GM21786 (cell line): Measurements from ENCODE around the gene TMEM200C.

ENCODE experiments used
- ATAC-seq: cut with Tn5 transposase; IDR thresholded peaks from one replicate; pipeline ENCODE4 v1.9.1; 2021; ENCODE audit not compliant: unreplicated experiment

The TMEM200C gene

DNA sequence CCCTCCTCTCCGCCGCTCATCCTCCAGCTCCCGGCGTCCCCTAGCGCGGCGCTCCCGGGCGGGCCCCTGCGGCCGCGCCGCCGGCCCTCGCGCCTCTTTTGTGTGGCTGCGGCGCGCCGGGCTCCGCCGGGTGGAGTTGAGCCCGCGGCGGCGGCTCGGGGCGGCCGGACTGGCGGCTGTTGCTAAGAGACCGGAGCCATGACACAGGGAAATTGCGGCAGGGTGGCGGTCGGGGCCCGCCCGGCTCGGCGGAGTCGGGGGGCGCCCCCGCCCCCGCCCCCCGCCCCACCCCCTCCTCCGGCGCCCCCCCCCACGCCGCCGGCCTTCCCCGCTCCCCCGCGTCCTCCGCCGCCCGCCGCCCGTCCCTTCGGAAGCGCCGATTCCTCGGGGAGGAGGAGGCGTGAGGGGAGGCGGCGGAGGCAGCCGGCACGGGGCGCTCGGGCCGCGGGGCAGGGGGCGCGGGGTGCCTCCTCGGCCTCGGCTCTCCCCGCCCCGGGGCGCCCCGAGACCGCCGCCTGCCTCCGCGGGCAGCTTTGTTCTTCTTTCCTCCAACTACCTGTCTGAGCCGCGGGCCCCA is at the start of gene TMEM200C:
Gene TMEM200C, minus strand, starts transcription at position 224 of the 577 bp plus-strand sequence. CDS start 3,459 bp downstream, outside the sequence.
- ATAC-seq = no peak

DNA sequence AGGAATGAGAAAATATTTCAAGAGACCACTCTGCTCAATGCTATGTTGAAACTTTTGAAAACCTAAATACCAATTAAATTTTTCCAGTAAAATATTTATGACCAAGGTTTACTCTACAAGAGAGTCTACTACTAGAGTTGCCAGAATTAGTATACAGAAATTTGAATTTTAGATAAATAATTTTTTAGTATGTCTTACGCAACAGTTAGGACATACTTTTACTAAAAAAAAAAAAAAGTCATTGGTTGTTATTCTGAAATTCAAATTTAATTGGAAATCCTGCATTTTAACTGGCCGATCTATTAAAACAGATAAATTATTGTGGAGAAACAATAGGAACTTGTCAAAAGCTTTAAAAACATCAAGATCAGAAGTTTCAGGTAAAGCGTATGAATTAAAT is 49.1 kb upstream of the TMEM200C start:
- ATAC-seq = no peak

DNA sequence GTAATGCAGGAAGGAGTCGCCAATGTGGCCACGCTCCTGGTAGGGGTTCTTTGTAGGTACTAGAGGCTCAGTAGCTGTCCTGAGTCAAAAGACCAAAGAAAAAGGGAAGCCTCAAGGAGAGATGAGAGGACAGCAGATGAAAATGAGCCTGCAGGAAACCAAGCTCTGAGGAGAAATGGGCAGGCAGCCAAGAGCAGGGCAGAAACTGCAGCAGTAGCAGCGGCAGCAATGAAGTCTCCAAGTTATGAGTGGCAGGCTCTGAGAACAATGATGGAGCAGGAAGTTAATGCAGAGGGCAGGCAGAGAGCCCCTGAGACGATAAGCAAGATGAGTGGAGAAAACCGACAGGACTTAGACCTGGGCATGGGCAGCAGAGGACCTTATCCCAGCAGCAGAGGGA is 48.2 kb upstream of the TMEM200C start:
- ATAC-seq = no peak

DNA sequence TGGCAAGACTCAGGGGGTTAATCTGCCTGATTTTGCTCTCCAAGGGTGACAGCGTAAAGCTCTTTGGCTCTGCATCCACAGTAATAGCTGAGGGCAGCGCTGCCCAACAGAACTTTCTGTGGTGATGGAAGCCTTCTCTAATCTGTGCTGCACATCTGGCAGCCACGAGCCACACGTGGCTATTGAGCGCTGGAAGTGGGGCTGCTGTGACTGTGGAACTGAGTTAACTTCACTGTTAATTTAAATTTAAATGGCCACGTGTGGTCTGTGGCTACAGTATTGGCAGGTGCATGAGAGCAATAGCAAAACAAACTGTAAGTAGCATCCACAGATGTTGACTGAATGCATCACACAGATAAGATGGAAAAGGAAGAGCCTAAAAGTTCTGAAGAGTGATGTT is 47.3 kb upstream of the TMEM200C start:
- no peak for ATAC-seq

DNA sequence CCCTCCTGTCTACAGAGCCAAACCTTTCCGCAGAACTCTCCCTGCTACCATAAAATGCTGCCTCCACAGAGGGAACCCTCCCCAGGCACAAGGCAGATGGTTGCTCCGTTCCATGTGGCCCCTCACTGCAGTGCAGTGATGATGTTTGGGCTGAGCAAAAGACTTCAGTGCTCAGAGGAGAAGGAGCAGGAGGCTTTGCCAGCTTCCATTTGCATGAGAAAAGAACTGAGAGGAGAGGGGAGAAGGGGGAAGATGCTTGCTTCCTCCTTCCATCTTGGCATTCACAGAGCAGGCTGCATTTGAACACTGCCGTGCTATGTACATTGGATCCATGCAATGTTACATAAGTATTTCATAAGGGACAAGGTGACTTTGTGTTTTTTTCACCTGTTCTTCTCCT is 46.6 kb upstream of the TMEM200C start:
- ATAC-seq = no peak

DNA sequence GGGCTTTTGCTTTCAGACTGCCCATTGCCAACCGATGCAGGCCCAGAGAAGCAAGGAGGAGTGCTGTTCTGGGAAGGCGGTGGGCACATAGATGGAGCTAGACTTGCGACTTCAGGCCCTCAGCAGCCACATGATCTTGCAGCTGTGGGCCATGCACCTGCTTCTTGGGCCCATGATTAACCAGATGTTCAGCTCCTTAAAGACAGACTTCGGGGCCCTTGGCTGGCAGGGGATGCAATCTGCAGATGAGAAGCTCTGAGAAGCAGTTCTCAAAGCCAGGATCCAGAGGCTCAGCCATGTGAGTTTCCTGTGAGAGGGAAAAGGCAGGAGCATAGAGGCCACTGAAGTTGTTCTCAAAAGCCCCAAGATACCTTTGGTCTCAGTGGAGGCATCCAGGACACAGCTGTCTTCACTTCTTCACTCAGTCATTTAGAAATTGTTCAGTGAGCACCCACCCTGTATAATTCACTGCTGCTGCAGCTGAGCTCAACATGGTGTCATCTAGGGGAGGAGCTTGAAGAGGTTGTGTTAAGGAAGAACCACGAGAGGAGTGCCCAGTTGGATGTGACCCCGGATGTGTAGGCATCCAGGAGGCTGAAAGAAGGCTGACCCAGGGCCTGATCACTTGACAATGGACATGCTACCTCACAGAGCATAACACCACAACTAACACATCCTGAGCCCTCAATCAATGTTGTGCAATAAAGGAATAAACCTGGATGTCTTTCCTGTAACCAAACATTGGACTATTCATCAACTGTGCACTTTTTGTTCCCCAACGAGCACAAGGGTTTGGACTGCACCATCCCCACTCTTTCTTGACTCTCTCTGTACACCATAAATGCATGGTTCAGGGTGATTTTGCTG is 44.7 kb upstream of the TMEM200C start:
- no peak for ATAC-seq

DNA sequence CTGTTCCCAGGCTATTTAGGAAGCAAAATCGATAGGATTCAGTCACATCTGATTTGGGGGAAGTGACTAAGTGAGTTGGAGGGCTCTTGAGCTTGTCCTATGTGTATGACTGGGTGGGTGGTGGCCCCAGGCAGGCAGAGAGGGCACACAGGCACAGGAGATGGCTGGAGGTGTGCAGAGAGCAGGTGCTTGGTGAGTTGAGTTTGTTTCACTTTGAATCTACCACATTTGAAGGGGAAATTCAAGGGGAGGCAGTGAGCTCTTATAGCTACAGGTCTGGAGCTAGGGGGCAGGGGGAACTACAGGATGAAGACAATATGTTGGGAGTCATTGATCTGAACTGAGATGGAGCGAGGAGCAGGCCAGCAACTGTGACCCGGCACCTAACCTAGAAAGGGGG is 42.5 kb upstream of the TMEM200C start:
- ATAC-seq = no peak

DNA sequence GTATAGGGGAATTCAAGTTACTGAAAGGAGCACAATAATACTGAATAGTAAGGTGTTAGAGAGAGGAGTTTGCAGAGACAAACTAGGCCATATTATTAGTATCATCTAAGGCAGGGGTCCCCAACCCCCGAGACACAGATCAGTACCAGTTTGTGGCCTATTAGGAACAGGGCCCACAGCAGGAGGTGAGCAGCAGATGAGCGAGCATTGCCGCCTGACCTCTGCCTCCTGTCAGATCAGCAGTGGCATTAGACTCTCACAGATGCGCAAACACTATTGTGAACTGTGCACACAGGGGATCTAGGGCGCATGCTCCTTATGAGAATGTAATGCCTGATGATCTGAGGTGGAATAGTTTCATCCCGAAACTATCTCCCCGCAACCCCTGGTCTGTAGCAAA is 41.8 kb upstream of the TMEM200C start:
- ATAC-seq = no peak

DNA sequence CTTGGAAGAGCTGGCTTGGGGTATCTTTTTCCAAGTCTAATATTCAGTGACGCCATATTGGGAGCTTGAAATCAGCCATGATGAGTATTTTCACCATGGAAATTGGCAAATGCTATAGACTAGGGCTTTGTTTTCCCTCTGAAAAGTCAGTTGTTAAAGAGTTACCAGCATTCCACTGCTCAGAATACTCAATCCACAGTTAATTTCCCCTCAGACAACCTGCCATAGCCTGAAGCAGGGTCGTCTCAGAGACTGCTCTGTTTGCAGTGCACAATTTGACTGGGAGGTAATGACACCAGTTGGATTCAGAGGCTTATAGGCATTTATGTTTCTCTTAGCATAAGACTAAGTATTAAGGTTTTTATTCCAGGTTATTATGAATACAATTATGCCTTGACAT is 35.5 kb upstream of the TMEM200C start:
- ATAC-seq = no peak

DNA sequence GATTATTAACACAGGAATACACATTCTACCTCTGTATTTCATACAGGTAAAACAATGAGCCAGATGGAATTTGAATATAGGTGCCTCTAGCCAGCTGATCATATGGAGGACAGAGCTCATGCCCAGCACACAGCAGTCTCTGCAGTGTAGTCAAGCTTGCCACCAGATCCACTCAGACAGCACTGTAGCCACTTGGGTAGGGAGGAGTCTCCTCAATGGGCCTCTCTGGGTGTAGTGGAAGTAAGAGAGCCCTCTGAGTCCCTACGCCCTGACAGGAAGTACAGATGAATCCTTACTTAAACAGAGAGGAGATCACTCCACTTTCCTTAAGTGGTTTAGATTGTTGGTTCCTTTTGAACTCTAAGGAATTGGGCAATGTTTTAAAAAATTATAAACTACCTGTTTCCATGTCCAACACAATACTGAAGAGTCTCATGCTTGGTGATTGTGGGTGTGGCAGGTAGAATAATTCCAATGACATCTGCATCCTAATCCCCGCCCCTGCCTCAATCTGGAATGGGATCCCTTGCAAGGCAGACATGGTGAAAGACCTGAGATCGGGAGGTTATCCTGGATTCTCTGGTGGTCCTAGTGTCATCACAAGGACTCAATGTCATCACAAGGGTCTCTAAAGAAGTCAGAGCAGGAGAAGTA is 23.0 kb upstream of the TMEM200C start:
- ATAC-seq = no peak

DNA sequence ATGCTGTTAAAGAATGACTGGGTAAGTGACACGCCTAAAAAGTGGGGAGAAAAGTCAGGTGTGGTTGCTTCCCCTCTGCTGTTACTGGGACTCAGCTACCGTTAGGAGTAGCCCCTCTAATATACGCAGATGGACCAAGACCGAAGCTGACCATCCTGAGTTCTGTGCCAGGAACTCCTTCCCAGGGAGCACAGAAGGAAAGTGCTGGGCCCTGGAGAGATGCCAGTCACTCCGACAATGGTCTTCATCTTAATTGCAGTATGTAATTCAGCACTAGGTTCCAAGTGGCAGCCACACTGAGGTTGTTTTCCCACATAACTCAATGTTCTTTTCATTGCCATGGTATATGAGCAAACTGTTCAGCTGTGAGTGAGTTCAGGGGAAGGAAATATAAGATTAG is 19.6 kb upstream of the TMEM200C start:
- ATAC-seq = no peak

DNA sequence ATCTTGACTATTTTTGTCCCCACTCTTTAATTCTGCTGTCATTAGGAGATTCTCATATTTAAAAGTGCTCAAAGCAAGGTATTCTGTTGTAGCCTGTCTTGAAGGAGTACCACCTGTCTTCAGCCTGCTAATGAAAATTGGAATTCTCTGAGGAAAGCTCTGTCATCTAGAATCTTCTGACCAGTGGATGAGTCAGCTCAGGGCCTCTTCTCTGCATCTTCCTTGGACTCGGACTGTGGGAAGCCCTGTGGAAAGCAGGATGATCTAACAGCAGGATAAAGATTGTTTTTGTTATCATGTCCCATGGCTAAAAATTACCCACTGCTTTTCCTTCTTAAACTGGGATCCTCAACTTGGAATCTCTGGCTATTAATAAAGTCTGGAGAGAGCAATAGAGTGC is 18.7 kb upstream of the TMEM200C start:
- no peak for ATAC-seq

DNA sequence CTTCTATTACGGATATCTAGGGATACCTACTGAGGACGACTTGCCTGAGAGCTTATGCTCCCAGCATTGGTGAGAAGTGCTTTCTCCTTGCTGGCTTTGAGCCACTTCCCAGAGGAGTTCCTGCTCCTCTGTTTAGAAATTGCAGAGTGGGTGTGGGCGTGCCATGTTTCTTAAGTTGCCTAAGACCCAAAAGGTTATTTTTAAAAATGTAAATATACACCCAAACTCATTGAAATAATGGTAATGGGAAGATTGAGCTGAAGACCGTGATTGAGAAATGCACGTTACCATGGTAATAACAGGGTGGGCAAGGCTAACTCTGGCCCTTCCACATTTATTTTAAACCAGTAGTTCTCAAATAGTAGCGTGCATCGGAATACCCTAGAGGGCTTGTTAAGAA is 17.2 kb upstream of the TMEM200C start:
- no peak for ATAC-seq

DNA sequence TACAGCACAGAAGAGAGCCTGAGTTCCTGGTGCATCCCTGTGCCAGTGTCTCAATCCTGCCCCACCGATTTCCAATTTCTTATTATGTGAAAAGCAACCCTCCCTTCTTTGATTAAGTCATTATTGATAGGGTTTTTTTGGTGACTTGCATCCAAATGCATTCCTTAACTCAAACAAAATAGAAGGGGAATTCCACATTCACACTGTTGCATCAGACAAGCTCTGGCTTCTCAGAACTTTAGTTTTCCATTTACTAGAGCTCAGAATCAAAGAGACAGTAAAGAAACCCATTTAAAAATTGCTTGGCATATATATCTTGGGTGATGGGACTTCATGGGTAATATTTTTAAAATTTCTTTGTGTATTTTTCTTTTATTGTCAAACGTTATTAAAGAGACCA is 13.8 kb upstream of the TMEM200C start:
- no peak for ATAC-seq

DNA sequence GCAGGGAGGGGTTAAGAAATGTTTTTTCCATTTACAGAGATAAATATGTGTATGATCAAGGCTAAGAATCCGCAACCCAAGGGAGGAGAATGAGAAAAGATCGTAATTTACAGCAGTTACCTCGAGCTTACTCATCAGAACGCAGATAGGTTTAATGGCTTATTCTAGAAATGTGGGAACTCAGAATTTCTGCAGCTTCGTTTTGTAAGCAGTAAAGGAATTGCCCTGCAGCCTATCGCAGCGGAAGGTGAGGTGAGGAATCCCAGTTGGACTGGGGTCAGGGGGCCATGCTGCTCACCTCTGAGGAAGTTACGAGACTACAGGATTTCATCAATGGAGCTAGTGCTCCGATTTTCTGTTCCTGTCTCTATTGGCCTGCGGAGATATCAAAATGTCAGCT is 8.1 kb upstream of the TMEM200C start:
- ATAC-seq = no peak

DNA sequence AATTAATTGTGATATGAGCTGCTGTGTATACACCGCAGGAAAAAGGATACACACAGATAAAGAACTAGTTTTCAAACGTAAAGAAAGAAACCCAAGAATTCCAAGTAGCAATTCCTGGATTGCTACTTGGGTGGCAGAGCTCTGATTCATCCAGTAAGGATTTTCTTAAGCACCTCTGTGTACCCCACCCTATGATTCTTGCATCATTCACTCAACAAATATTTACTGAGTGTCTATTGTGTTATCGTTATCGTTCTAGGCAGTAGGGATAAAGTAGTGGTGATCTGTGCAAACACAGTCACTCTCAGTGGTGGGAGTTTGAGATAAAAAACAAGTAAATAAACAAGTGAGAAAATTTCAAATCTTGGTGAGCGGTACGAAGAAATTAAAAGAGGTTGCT is 4.9 kb upstream of the TMEM200C start:
- ATAC-seq = no peak

DNA sequence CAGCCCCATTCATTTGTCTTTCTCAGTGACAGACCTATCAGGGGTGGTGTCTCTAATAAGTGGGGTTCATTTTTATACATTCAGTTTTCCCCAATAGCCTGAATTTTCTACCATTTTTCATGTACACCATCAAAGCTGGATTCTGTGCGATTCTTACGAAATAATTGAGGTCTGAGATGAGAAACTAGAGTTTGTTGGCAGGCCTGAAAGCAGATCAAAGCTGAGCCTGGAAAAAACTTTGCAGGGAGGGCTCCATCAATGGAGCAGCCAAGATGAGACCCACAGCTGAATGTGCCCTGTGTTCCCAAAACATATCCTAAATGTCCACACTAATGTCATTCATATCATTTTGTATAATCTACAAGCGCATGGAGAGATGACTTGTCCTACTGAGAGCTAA is 4.5 kb upstream of the TMEM200C start:
- ATAC-seq = no peak

DNA sequence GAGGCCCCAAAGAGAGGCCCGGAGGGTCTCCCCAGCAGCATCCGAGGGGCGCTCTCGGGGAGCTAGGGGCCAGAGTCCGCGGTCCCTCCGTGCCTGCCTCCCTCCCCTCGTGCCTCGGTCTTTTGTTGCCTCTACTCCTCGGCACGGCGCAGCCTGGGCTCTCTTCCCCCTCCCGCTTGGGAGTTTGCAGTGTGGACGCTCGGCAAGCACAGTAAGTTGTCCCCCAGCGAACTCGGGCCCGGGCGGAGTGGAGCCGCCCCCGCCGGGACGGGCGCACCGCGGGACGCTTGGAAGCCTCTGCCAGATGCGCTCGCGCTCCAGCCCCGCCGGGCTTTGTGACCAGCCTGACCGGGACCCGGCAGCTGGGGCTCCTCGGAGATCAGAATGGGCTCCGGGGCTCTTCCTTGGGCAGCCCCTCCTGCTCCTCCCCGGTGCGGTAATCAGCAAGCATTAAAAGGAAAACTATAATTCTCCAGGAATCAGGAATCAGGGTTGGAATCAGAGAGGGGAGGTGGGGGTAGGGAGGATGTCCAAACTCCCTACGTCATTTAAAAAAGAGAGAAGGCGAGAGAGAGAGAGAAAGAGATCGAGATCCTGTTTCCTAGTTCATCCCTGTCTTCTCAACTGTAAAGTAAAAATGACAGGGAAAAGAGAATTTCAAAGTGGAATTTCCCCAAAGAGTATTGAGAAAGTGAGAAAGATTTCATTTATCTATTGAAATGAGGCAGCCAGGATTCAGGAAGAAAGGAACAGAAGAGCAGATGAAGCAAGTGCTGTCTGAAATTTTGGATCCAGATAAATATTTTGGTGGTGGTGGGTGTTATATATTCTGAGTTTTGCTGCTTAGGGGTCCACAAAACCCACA is 786 bp upstream of the TMEM200C start:
- no peak for ATAC-seq

DNA sequence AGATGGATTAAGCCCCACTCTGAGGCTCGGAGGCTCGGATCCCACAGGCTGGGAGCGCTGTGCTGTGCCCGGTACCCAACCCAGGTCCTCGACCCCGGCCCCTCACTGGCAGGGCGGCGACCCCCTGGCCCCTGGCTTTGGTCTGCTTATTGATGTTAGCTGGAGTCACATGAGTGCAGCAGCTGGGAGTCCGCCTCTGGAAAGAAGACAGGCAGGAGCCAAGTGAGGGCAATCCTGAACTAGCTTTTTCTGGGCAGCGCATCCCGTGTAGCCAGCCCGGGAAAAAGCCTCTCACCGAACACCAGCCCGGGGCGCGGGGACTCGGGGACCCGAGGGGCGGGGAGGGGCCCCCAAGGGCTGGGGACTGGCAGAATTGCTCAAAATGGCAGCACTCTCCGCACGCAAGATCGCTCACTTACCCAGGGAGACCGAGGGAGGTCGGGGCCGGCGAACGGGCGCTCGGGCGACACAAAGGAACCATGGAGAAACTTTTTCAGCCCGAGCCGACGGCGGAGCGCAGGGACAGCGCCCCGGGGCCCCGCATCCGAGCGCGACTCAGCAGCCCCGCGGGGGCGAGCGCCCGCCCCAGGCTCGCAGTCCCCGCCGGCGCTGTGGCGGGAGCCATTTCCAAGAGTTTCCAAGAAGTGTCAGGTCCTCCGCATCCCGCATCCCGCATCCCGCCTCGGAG is 567 bp downstream of the TMEM200C start:
- no peak for ATAC-seq

DNA sequence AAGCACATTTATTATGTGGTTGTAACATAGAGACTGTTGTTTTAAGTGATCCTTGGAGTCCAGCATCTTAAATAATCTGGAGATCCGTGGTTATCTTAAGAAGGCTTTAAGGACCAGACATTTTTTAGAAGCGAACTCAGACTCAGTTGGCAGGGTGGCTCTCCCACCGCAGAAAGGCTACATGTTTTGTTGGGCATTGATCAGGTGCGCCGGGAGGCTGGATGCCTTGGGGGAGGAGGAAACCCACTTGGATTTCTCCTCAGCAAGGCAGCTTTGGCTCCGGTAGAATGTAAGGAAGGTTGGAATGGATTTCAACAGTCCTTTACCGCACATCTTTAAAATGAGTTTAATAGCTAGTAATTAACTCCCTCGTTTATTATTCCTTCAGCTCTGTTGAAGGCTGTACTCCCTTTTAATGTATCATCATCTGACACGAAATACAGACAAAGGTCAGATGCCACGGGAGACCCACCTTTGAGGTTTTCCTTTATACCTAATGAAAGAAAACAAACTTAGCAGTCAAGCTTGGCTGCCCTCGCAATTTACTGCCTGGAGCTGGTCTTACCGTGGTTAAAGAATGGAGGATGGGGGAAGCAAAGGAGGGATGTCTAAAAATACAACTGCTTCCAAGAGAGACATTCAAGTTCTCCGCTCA is 1.2 kb downstream of the TMEM200C start:
- no peak for ATAC-seq
